AG10803 (cell line): ENCODE data around the gene MAN1C1.

Experiments
- DNase-seq: peaks from one replicate; pipeline ENCODE4 v3.0.0; 2010; ENCODE audit warnings: low read depth
- H3K4me3 ChIP-seq: 2 replicates; pipeline ENCODE4 v1.5.1; 2011; ENCODE audit warnings: mild to moderate bottlenecking, low read length, control low read depth
- CTCF ChIP-seq: conservative IDR thresholded peaks from 2 replicates; pipeline ENCODE4 v1.5.1; 2011; ENCODE audit warnings: mild to moderate bottlenecking, low read length, control low read depth, inconsistent platforms

The MAN1C1 gene

GRCh38 chr1:25779894-25780293, 163.3 kb downstream of the MAN1C1 start:
- no peak for TF ChIP-seq CTCF
- DNase-seq = no peak
- no peak overlapping the region for H3K4me3 ChIP-seq

GRCh38 chr1:25780318-25781129, 163.9 kb downstream of the MAN1C1 start:
- no peak for TF ChIP-seq CTCF
- no peak overlapping the region for H3K4me3 ChIP-seq
- no peak for DNase-seq

GRCh38 chr1:25781130-25781433, 164.5 kb downstream of the MAN1C1 start:
- DNase-seq = no peak
- no peak overlapping the region for H3K4me3 ChIP-seq
- TF ChIP-seq CTCF = no peak

- TF ChIP-seq CTCF = no peak
- no peak overlapping the region for H3K4me3 ChIP-seq
- DNase-seq = no peak
Measured at GRCh38 chr1:25782608-25783201, 166.1 kb downstream of the MAN1C1 start.

GRCh38 chr1:25784575-25785051, 168.0 kb downstream of the MAN1C1 start:
- no peak for DNase-seq
- no peak overlapping the region for H3K4me3 ChIP-seq
- TF ChIP-seq CTCF = no peak

GRCh38 chr1:25785333-25786067, 168.9 kb downstream of the MAN1C1 start:
- no peak for DNase-seq
- H3K4me3 ChIP-seq = no peak overlapping the region
- TF ChIP-seq CTCF = no peak
